Stimulated activated CD8-positive, alpha-beta memory T cell treated with anti-CD3 and anti-CD28 coated beads, Interleukin-2, amount 100 ng/mL, for 1 hour (primary cell): Measurements from ENCODE around the gene WBP4.

Source experiments
- DNase-seq, 2 donors: peaks; one replicate each; pipeline ENCODE4 v3.0.0-alpha.2; 2020; ENCODE audit warnings: low read depth in 2 of 2

WBP4 gene

GRCh38 chr13:41048640-41049039, 12.7 kb upstream of the WBP4 start:
- DNase-seq, result no peak

- no peak for DNase-seq
These were observed 11.5 kb upstream of the WBP4 start for GRCh38 chr13:41049480-41050440.

- no peak for DNase-seq
These were observed 8.9 kb upstream of the WBP4 start for GRCh38 chr13:41052441-41052840.

- no peak for DNase-seq
These were observed 7.9 kb upstream of the WBP4 start for GRCh38 chr13:41053384-41053826.

GRCh38 chr13:41054212-41054877, 7.0 kb upstream of the WBP4 start:
- DNase-seq, result no peak

- DNase-seq, result no peak
These were observed 6.2 kb upstream of the WBP4 start for GRCh38 chr13:41054919-41055619.

GRCh38 chr13:41056194-41056593, 5.1 kb upstream of the WBP4 start:
- DNase-seq, result no peak

GRCh38 chr13:41056826-41057711, 4.2 kb upstream of the WBP4 start:
- no peak for DNase-seq

- no peak for DNase-seq
These were observed 2.8 kb upstream of the WBP4 start for GRCh38 chr13:41058295-41059070.

- no peak for DNase-seq
These were observed 1.7 kb upstream of the WBP4 start for GRCh38 chr13:41059456-41060081.

- peak; percentile 24 to 49 for DNase-seq
These were observed 1.1 kb upstream of the WBP4 start for GRCh38 chr13:41060082-41060723.

- peak; percentile 63 to 77 for DNase-seq
These were observed 610 bp upstream of the WBP4 start for GRCh38 chr13:41060724-41061074.

GRCh38 chr13:41061914-41062837, 867 bp downstream of the WBP4 start:
- no peak for DNase-seq

- DNase-seq, result no peak
These were observed 3.2 kb downstream of the WBP4 start for GRCh38 chr13:41064493-41064892.

GRCh38 chr13:41065078-41065477, 3.8 kb downstream of the WBP4 start:
- DNase-seq, result no peak

- no peak for DNase-seq
These were observed 13.2 kb downstream of the WBP4 start for GRCh38 chr13:41074523-41074922.

- peak in 1 of 2 donors; percentile 5 for DNase-seq
These were observed 13.7 kb downstream of the WBP4 start for GRCh38 chr13:41075034-41075433.

- no peak for DNase-seq
These were observed 14.2 kb downstream of the WBP4 start for GRCh38 chr13:41075485-41075884.

GRCh38 chr13:41077475-41077874, 16.2 kb downstream of the WBP4 start:
- DNase-seq, result no peak
